ENCODE measurements around the gene VAV2. TPM values are rescaled to one million over a fixed set of nuclear protein-coding genes. Genes with fewer than 3 reads are reported as not detected.

The VAV2 gene
- total RNA-seq, 3 donors from 2014 or later (not counting 1 experiment from before 2014, with no cell fraction given) = 3.9 to 5.1 (median 4.8) TPM

DNA sequence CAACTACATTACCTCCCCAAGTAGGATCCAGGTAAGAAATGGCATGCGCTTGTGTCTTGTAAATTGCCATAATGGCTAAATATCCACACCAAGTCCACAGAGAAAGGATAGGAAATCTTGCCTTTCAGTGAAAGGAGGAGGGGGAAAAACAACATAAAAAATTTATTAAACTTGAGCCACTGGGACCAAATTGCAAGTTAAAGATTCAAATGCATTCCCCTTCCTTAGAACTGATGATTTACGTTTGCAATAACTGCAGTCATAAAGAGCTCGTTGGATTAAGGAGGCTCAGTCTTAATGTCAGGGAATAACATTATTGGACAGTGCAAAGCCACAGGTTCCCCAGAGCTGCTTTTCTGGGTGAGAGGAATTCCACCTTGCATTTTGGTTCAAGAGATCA is 161.4 kb downstream of the VAV2 start:
- no peaks in the 10 kb centered on the region for H3K36me3 ChIP-seq (ENCODE audit: control insufficient read depth, insufficient read depth, low read length)
- H3K4me3 ChIP-seq (ENCODE audit: low read length) = no peak overlapping the region
- no peaks in the 10 kb centered on the region for H3K36me3 Mint-ChIP-seq
- TF ChIP-seq, protein P1, sequence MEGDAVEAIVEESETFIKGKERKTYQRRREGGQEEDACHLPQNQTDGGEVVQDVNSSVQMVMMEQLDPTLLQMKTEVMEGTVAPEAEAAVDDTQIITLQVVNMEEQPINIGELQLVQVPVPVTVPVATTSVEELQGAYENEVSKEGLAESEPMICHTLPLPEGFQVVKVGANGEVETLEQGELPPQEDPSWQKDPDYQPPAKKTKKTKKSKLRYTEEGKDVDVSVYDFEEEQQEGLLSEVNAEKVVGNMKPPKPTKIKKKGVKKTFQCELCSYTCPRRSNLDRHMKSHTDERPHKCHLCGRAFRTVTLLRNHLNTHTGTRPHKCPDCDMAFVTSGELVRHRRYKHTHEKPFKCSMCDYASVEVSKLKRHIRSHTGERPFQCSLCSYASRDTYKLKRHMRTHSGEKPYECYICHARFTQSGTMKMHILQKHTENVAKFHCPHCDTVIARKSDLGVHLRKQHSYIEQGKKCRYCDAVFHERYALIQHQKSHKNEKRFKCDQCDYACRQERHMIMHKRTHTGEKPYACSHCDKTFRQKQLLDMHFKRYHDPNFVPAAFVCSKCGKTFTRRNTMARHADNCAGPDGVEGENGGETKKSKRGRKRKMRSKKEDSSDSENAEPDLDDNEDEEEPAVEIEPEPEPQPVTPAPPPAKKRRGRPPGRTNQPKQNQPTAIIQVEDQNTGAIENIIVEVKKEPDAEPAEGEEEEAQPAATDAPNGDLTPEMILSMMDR (IDR thresholded peaks at IDR 0.05) = no peak
- H3K4me1 Mint-ChIP-seq = no peaks in the 10 kb centered on the region
- ATAC-seq (no peak), DNase-seq (no peak)
- WGBS (ENCODE audit: insufficient coverage) = 96% methylated on average over 3 of the region's 3 CpGs
- no peak overlapping the region for H3K27ac Mint-ChIP-seq
- H3K9me3 Mint-ChIP-seq = no peaks in the 10 kb centered on the region
- no peaks in the 10 kb centered on the region for H3K27me3 Mint-ChIP-seq (ENCODE audit: low read depth in 2 of 2)
- H3K27ac ChIP-seq (ENCODE audit: low read length) = no peak overlapping the region
- intact Hi-C loops (cut with micrococcal nuclease) = no loop called here
- no peaks in the 10 kb centered on the region for H3K27me3 ChIP-seq (ENCODE audit: control insufficient read depth, insufficient read depth, low read length)
- no peaks in the 10 kb centered on the region for H3K9me3 ChIP-seq (ENCODE audit: control insufficient read depth, insufficient read depth, low read length)
- H3K4me1 ChIP-seq (ENCODE audit: control insufficient read depth, insufficient read depth, low read length) = no peaks in the 10 kb centered on the region
- no peak overlapping the region for H3K4me3 Mint-ChIP-seq

DNA sequence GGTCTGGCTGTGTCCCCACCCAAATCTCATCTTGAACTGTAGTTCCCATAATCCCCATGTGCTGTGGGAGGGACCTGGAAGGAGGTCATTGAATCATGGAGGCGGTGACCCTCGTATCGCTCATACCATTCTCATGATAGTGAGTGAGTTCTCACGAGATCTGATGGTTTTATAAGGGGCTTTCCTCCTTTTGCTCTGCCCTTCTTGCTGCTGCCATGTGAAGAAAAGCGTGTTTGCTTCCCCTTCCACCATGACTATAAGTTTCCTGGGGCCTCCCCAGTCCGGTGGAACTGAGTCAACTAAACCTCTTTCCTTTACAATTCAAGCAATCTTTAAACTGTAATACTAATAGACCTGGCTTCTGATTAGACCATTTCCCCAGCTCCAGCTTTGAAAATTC is 161.8 kb downstream of the VAV2 start:
- TF ChIP-seq, protein P1 (IDR thresholded peaks at IDR 0.05) = no peak
- Histone ChIP-seq H3K4me3 (ENCODE audit: low read length) (no peak overlapping the region), H3K4me1 (ENCODE audit: control insufficient read depth, insufficient read depth, low read length) (no peaks in the 10 kb centered on the region), H3K27ac (ENCODE audit: low read length) (no peak overlapping the region), H3K9me3 (ENCODE audit: control insufficient read depth, insufficient read depth, low read length) (no peaks in the 10 kb centered on the region), H3K27me3 (ENCODE audit: control insufficient read depth, insufficient read depth, low read length) (no peaks in the 10 kb centered on the region), H3K36me3 (ENCODE audit: control insufficient read depth, insufficient read depth, low read length) (no peaks in the 10 kb centered on the region)
- Mint-ChIP-seq H3K9me3 (no peaks in the 10 kb centered on the region), H3K27ac (no peak overlapping the region), H3K27me3 (ENCODE audit: low read depth in 2 of 2) (no peaks in the 10 kb centered on the region), H3K4me1 (no peaks in the 10 kb centered on the region), H3K4me3 (no peak overlapping the region), H3K36me3 (no peaks in the 10 kb centered on the region)
- intact Hi-C loops (cut with micrococcal nuclease) = no loop called here
- ATAC-seq = no peak
- 82% methylated on average over 6 of the region's 6 CpGs for WGBS (ENCODE audit: insufficient coverage)
- no peak for DNase-seq

DNA sequence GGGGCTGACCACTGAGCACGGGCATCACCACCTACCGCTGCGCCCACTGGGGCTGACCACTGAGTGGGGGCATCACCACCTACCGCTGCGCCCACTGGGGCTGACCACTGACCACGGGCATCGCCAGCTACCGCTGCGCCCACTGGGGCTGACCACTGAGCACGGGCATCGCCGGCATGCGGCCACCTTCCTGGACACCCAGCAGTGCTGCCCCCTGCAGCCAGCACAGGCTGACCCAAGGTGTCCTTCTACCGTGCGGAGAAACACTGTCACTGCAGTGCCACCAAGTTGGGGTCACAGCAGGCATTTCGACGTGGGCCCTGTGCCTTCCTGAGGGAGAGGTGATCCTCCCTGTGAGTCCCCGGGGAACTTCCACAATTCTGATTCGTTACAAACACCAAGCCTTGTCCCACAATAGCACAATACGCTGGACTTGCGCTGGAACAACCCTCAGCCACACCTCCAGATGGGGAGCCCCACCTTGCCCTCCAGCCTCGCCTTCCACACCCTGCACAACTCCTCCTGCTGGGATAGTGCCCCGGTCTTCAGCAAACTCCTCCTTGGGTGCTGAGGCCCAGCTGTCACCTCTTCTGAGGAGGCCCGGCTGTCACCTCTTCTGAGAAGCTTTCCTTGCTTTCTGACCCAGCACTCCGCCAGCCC is 163.7 kb downstream of the VAV2 start:
- H3K36me3 Mint-ChIP-seq = no peaks in the 10 kb centered on the region
- 95% methylated on average over 19 of the region's 25 CpGs for WGBS (ENCODE audit: insufficient coverage)
- DNase-seq = no peak
- Histone ChIP-seq H3K4me3 (ENCODE audit: low read length) (no peak overlapping the region), H3K9me3 (ENCODE audit: control insufficient read depth, insufficient read depth, low read length) (no peaks in the 10 kb centered on the region), H3K36me3 (ENCODE audit: control insufficient read depth, insufficient read depth, low read length) (no peaks in the 10 kb centered on the region), H3K27me3 (ENCODE audit: control insufficient read depth, insufficient read depth, low read length) (no peaks in the 10 kb centered on the region), H3K27ac (ENCODE audit: low read length) (no peak overlapping the region), H3K4me1 (ENCODE audit: control insufficient read depth, insufficient read depth, low read length) (no peaks in the 10 kb centered on the region)
- ATAC-seq = no peak
- H3K27ac Mint-ChIP-seq = no peak overlapping the region
- H3K4me3 Mint-ChIP-seq = no peak overlapping the region
- intact Hi-C loops (cut with micrococcal nuclease) = no loop called here
- no peaks in the 10 kb centered on the region for H3K9me3 Mint-ChIP-seq
- H3K27me3 Mint-ChIP-seq (ENCODE audit: low read depth in 2 of 2) = no peaks in the 10 kb centered on the region
- no peaks in the 10 kb centered on the region for H3K4me1 Mint-ChIP-seq
- TF ChIP-seq, protein P1 (IDR thresholded peaks at IDR 0.05) = no peak
